COR-L47 (cell line): ENCODE measurements around the gene RGPD6.
"Not testable (repeated sequence)": the region's sequence is repeated elsewhere in the genome, so short reads cannot be mapped to it uniquely, and the experiment has no call there.

Experiments
- DNase-seq: peaks from one replicate; lab custom pipeline; 2025; lab: John Stamatoyannopoulos, UW

The RGPD6 gene

DNA sequence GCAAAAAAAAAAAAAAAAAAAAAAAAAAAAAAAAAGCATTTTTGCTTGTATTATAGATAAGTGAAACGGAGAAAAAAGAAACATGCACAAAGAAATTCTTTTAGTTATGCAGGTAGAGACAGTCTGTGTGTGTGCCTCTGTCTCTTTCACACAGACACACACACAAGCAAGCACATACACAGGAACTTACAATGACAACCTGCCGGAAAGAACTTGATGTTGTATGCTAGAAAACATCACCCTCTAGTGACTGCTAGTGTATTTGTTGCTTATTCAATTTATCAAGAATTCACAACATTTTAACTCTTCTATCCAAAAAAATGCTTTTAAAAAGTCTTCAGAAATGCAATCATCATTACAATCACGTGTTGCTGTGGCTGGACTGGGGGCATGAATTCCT, 95.8 kb downstream of the RGPD6 start:
- not testable (repeated sequence) for DNase-seq

DNA sequence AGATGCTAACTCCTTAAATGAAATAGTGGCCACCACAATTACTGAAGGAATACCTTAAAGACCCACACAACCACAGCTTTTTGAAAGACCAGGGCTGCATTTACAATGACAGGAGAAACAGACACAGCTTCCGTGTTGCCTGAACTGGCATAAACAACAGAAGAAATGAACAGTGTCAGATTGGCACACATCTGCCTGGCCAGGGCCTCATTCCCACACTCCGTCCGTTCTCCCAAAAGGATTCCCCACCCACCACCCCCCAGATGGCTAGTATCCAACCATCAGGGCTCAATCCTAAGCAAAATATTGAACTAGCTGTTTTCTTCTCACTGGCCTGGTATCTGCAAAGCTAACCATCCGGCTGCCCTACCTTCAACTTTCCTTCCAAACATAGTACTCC, 96.9 kb downstream of the RGPD6 start:
- not testable (repeated sequence) for DNase-seq

GRCh38 chr2:110477370-110477769, 99.7 kb downstream of the RGPD6 start:
- not testable (repeated sequence) for DNase-seq

DNA sequence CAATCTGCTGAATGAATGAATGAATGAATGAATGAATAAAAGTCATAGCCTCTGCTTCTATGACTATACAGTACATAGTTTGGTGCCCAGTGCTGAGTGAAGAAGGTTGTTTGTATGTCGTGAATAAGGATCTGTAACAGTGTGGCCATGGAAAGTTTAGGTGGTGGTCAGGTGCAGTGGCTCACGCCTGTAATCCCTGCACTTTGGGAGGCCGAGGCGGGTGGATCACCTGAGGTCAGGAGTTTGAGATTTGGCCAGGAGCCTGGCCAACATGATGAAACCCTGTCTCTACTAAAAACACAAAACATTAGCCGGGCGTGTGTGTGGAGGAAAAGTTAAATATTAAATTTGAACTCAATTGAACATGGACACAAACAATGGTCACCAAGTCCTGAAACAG, 100.1 kb downstream of the RGPD6 start:
- not testable (repeated sequence) for DNase-seq

- DNase-seq: not testable (repeated sequence)
Measured at GRCh38 chr2:110475627-110476359, 101.2 kb downstream of the RGPD6 start.

GRCh38 chr2:110474898-110475297, 102.1 kb downstream of the RGPD6 start:
- DNase-seq: not testable (repeated sequence)

DNA sequence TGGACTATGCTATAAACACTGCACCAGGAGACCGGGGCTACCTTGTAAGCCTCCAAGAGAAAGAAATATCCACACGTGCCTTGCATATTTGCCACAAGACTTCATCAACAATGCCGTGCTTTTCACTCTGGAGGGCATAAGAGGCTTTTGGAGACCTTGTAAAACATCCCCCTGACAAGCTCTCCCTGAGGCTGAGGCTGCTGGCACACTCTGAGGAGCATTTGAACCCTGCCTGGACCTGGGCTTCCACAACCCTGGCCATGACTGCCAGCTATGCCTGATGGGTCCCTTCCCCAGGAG, 104.0 kb downstream of the RGPD6 start:
- DNase-seq: not testable (repeated sequence)

DNA sequence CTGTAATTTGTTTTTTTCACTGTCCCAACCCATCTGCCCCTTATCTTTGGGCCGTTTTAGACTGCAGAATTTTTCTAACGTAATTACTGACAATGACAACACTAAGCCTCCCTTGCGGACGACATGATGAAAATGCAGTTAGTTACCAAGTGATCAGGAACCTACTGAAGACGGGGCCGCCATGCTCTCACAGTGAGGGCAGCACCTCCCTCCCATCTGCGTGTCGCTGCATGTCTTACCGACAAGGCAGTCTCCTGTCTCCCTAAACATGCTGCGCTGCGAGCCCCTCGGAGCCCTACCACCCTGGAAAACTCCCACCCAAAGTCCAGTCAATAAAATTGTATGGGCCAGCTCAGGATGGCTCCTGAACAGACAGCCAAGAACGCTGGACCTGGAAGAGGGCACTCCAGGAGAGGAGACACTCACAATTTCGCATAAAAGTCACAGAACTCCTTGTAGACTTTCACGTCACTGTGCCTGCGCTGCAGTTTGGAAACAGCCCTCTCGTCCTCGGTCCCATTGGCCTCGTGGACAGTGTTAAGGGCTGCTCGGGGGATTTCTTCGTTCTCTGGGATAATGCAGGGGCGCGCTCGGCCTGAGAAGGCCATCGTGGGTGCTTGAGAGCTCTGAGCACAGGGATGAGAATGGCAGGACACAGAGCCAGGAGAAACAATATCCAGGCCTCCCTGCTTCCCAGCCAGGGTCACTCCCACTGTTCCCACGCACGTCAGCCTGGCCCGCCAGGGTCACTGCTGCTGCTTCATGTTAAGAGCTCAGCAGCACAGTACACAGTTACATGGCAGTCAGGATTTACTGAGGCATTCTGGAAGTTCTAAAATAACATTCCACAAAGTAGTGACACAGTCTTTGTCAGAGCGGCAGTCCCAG, 104.6 kb downstream of the RGPD6 start, which contains the start of gene LIMS4:
Gene LIMS4, minus strand, starts transcription at position 646 of the 888 bp plus-strand sequence. Its CDS starts 38 bp downstream, at position 608.
- not testable (repeated sequence) for DNase-seq

DNA sequence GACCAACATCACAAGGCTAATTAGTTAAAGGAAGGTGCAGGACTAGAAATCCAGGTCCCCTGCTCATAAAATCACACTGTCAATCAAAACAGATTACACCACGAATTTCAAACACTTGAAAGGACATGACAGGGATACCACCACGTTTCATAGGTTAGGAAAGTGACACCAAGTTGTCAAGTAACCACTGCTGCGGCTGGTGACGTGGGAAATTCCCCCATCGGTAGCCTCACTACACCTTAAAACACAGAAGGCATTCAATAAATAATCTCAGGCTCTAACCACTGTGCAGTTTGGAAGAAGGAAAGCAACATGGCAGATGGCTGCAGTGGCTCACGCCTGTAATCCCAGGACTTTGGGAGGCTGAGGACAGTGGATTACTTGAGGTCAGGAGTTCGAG, 108.1 kb downstream of the RGPD6 start:
- DNase-seq: not testable (repeated sequence)

DNA sequence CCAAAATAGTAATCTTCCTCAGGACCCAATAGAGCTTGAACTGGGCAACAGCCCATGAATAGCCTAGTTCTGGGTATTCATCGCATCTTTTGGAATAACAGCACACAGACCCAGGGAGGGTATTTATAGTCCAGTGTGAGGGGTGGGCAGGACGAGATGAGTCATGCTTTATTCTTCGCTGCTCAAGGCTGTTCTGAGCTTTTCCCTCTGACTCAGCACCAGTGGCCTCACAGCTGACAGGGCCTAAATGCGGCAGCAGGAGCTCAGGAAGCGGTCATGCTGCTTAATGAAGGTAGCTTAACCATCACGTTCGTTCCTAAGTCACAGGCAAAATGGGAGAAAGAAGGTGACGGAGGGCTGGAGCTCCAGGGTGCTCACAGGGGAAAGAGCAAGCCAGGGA, 111.7 kb downstream of the RGPD6 start:
- not testable (repeated sequence) for DNase-seq
